CD4-positive, alpha-beta T cell treated with Interleukin-6 for 4 hours (primary cell): Measurements from ENCODE around the gene CAMTA1.

ENCODE experiments used
- DNase-seq: peaks from one replicate; pipeline ENCODE4 v3.0.0-alpha.2; 2020; ENCODE audit warnings: mixed read lengths

Gene CAMTA1

GRCh38 chr1:7614576-7615074 is 829.4 kb downstream of the CAMTA1 start:
- no peak for DNase-seq

DNA sequence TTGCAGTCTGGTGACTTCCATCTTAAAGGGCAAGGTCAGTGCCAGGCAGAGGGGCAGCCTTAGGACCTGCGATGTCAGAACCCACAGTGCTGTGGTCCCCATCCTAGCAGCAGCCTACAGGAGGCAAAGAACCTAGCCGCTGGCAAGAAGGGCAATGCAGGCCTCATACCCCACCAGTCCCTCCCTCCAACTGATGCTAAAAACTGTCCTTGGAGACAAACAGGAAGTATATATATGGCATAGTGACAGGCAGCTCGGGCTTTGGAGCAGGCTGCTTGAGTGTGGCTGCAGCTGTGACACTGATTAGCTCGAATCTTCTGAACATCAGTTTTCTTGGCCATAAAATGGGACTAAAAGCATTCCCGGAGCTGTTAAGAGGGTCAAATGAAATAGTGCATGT is 829.9 kb downstream of the CAMTA1 start:
- no peak for DNase-seq

GRCh38 chr1:7616076-7616832 is 831.0 kb downstream of the CAMTA1 start:
- DNase-seq: peak; percentile 6

DNA sequence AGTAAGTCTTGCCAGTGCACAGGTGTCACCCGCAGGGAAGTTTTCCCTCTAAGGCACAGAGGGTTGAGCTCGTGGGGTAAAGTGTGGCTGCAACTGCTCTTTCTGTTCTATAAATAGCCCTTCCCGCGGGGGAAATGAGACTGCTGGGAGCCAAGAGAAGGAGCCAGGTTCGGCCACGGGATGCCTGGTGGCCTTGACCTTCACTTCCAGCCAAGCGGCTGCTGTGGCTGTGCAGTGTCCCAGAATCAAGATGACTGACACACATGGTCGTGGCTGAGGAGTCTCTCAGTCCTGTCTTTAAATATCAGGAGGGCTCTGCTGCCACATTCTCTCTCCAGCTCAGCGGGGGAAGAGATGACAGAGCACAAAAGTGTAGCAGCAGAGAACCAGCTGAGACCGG is 831.7 kb downstream of the CAMTA1 start:
- DNase-seq: no peak

DNA sequence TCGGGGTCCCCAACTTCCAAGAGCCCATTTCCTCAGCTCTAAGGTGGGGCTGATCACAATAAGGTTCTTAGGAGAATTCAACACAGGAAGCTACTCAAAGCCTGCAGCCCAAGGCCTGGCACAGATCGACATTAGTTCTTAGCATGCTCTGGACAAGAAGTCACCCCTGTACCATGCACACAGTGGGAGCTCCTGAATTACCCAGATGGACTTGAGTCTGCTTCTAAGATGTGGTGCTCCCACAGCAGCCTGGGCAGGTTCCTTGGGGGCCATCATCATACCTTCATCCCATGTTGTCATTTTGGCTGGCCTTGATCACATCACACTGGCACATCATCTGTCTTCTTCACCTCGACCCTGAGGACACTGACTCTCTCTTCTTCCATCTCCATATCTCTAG is 832.6 kb downstream of the CAMTA1 start:
- DNase-seq: no peak

GRCh38 chr1:7620196-7620595 is 834.9 kb downstream of the CAMTA1 start:
- no peak for DNase-seq

- no peak for DNase-seq
Measured at GRCh38 chr1:7621334-7622219, 836.3 kb downstream of the CAMTA1 start.

- no peak for DNase-seq
Measured at GRCh38 chr1:7623842-7624241, 838.6 kb downstream of the CAMTA1 start.

- no peak for DNase-seq
Measured at GRCh38 chr1:7624791-7625355, 839.6 kb downstream of the CAMTA1 start.

- DNase-seq: no peak
Measured at GRCh38 chr1:7625401-7625800, 840.1 kb downstream of the CAMTA1 start.

GRCh38 chr1:7628273-7628672 is 843.0 kb downstream of the CAMTA1 start:
- no peak for DNase-seq

DNA sequence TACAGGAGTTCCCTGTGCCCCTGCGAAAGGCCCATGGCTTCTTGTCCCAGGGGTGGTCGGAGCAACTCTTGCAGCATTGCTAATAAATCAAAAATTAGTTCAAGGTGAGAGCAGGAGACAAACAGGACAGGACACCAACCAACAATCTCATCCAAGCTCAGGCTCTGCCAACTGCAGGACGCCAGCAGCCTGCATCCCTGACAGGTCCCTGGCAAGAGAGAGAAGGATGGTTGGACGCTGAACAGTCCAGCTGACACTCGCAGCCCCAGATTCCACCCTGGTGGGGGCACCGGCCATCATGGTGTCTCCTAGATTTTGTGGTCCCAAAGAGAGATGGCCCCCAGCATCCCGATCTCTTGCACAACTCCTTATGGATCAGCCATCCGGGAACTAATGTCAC is 843.8 kb downstream of the CAMTA1 start:
- no peak for DNase-seq

- DNase-seq: no peak
Measured at GRCh38 chr1:7629465-7630195, 844.4 kb downstream of the CAMTA1 start.

DNA sequence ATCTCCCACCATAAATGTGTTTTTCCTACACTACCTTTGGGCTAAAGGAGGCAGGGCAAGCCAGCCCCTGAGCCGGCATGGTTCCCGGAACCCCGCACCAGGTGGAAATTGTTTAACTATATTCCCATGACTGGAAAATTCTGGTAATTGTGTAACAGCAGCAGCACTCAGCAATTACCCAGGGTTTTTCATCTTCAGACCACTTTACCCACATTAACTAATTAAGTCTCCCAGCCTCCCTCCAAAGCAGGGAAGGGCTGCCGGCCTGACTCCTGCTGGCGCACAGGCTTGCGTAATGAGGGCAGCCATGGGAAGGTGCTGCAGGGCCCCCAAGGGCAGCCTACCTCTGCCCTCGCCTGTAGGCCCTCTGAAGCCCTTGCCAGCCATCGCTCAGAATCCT is 845.1 kb downstream of the CAMTA1 start:
- DNase-seq: no peak

DNA sequence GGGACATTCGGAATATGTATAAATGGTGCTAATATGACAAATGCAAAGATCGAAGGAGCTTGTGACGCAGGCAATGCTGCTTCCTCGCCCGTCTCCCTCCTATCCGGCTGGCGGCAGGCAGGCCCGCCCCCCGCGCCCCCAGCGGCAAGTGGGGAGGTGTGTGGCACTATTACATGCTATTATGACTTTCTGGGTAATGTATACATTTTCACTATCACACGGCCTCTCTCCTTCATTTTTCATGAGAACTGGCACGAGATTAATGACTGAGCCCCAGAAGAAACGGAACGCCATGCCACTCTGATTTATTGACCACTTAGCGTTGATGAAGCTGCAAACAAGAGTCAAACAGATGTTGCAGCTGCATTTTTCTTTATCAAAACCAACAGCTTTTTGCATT is 846.9 kb downstream of the CAMTA1 start:
- no peak for DNase-seq

- DNase-seq: no peak
Measured at GRCh38 chr1:7632681-7633080, 847.4 kb downstream of the CAMTA1 start.

- DNase-seq: no peak
Measured at GRCh38 chr1:7633506-7634245, 848.4 kb downstream of the CAMTA1 start.

DNA sequence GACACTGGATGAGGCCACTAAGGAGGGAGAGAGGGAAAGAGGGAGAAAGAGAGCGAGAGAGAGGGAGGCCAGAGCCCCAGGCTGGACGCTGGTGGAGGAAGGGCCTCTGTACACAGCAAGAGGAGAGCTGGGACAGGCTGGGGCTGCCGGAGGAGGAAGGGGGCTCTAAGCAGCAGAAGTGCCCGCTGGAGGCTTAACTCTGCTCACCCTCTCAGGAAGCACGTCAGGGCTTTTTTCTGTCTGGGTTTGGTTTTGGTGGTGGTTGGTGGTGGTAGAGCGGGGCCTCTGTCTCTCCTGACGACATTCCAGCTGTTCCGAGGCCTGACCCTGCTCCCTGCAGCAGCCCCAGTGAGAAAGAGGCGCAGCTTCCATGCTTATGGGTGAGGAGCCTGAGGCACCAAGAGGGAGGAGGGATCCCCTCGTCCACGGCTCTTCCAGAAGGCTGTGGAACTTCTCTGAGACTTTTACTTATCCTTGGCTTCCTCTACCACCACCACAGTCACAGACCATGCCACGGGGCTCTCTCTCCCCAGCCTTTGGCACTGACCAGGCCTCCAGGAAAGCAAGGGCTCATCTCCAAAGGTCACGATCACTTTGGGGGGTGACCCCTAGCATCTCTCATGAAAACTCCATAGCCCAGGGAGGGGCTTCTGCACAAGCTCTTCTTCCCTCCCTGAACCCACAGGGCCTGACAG is 849.4 kb downstream of the CAMTA1 start:
- no peak for DNase-seq

- DNase-seq: no peak
Measured at GRCh38 chr1:7636795-7637526, 851.7 kb downstream of the CAMTA1 start.

GRCh38 chr1:7638078-7638477 is 852.8 kb downstream of the CAMTA1 start:
- no peak for DNase-seq
